GM18907 (cell line): ENCODE results near the gene HK2.

Source experiments
- ATAC-seq: cut with Tn5 transposase; IDR thresholded peaks from one replicate; pipeline ENCODE4 v1.9.1; 2021; ENCODE audit warnings: mild to moderate bottlenecking, moderate library complexity; ENCODE audit not compliant: unreplicated experiment

Gene HK2

GRCh38 chr2:74856599-74856998 lies 22.7 kb downstream of the HK2 start:
- ATAC-seq: no peak

- no peak for ATAC-seq
These were observed 23.3 kb downstream of the HK2 start for GRCh38 chr2:74857215-74857614.

GRCh38 chr2:74857725-74858124 lies 23.8 kb downstream of the HK2 start:
- no peak for ATAC-seq

- ATAC-seq: no peak
These were observed 24.4 kb downstream of the HK2 start for GRCh38 chr2:74858281-74858680.

- no peak for ATAC-seq
These were observed 26.2 kb downstream of the HK2 start for GRCh38 chr2:74860079-74860478.

GRCh38 chr2:74860521-74860920 lies 26.6 kb downstream of the HK2 start:
- ATAC-seq: no peak

GRCh38 chr2:74861531-74861930 lies 27.6 kb downstream of the HK2 start:
- ATAC-seq: no peak

- ATAC-seq: no peak
These were observed 28.4 kb downstream of the HK2 start for GRCh38 chr2:74862020-74862964.

- ATAC-seq: no peak
These were observed 29.9 kb downstream of the HK2 start for GRCh38 chr2:74863802-74864248.

GRCh38 chr2:74864728-74865722 lies 31.1 kb downstream of the HK2 start:
- ATAC-seq: no peak

GRCh38 chr2:74865770-74866674 lies 32.1 kb downstream of the HK2 start:
- no peak for ATAC-seq

- no peak for ATAC-seq
These were observed 34.1 kb downstream of the HK2 start for GRCh38 chr2:74867841-74868658.

GRCh38 chr2:74869517-74869916 lies 35.6 kb downstream of the HK2 start:
- no peak for ATAC-seq

GRCh38 chr2:74870951-74871350 lies 37.0 kb downstream of the HK2 start:
- no peak for ATAC-seq

- no peak for ATAC-seq
These were observed 37.5 kb downstream of the HK2 start for GRCh38 chr2:74871414-74871813.

GRCh38 chr2:74872389-74872836 lies 38.5 kb downstream of the HK2 start:
- ATAC-seq: no peak

GRCh38 chr2:74873012-74873665 lies 39.2 kb downstream of the HK2 start:
- ATAC-seq: no peak

GRCh38 chr2:74873678-74874640 lies 40.0 kb downstream of the HK2 start:
- ATAC-seq: no peak
